VCaP (cell line): ENCODE results near the gene USH2A.
"Not testable (repeated sequence)": the region's sequence is repeated elsewhere in the genome, so short reads cannot be mapped to it uniquely, and the experiment has no call there.

Experiments used
- H3K27ac ChIP-seq: fragments of 450-650 bp; 2 replicates; pipeline ENCODE4 v1.5.1; 2017
- TF ChIP-seq, protein P1 (sequence below): fragments of 450-650 bp; conservative IDR thresholded peaks from 2 replicates; pipeline ENCODE4 v1.5.1; 2017; ENCODE audit warnings: mild to moderate bottlenecking, moderate library complexity

Gene USH2A

GRCh38 chr1:216176970-216177369 lies 246.3 kb downstream of the USH2A start:
- no peak overlapping the region for H3K27ac ChIP-seq
- TF ChIP-seq, protein P1, sequence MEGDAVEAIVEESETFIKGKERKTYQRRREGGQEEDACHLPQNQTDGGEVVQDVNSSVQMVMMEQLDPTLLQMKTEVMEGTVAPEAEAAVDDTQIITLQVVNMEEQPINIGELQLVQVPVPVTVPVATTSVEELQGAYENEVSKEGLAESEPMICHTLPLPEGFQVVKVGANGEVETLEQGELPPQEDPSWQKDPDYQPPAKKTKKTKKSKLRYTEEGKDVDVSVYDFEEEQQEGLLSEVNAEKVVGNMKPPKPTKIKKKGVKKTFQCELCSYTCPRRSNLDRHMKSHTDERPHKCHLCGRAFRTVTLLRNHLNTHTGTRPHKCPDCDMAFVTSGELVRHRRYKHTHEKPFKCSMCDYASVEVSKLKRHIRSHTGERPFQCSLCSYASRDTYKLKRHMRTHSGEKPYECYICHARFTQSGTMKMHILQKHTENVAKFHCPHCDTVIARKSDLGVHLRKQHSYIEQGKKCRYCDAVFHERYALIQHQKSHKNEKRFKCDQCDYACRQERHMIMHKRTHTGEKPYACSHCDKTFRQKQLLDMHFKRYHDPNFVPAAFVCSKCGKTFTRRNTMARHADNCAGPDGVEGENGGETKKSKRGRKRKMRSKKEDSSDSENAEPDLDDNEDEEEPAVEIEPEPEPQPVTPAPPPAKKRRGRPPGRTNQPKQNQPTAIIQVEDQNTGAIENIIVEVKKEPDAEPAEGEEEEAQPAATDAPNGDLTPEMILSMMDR: no peak

DNA sequence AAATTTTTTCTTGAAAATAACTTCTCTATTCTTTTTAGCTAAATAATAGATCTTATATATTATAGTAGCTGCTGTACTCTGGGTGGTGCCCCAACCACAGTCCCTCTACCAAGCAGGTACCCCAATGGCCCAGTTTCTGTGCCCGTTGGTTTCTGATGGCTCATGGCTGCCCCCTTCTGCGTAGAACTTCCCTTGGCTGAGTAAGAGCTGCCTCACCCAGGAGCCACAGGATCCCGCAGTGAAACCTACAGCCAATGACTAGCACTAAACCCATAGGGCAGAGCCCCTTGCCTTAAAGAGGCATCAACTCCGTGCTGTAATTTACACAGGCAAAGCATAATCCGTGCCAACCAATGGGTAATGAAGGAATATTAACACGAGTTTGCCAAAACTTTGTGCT lies 247.5 kb downstream of the USH2A start:
- no peak overlapping the region for H3K27ac ChIP-seq
- TF ChIP-seq, protein P1: no peak

GRCh38 chr1:216173376-216173995 lies 249.8 kb downstream of the USH2A start:
- TF ChIP-seq, protein P1: no peak
- no peak overlapping the region for H3K27ac ChIP-seq

DNA sequence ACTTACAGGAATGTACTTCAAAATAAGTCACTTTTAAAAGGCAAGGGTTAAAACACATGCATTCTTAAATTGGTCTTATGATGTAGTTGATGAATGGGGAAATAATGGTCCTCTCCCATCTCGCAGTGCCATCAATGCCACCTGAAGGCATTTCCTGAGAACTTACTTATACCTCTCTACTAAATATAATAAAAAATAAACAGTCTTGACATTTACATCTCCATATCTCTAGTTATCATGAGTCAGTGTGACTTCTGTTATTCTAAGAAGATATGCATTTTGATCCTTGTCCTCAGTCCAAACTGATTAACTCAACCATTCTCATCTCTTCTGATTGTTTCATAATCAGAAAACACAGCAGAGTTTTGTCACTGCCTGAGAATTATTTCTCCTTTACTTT lies 253.9 kb downstream of the USH2A start:
- TF ChIP-seq, protein P1: no peak
- H3K27ac ChIP-seq: no peak overlapping the region

DNA sequence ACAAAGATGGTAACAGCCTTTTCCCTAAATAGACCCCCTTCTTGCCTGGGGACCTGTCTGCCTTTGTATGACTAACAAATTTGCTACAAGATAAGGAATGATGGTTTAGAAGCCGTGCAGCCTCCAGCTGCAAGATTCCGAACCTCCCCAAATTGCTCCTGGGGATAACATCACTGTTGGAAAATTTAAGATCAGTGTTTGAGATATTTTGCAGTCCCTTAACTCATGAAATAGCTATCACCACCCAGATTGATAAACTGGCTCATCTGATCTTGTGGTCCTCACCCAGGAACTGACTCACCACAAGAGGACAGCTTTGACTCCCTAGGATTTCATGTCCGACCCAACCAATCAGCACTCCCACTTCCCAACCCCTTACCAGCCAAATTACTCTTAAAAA lies 254.7 kb downstream of the USH2A start:
- TF ChIP-seq, protein P1: no peak
- H3K27ac ChIP-seq: no peak overlapping the region

GRCh38 chr1:216154063-216154462 lies 269.2 kb downstream of the USH2A start:
- H3K27ac ChIP-seq: no peak overlapping the region
- TF ChIP-seq, protein P1: no peak

DNA sequence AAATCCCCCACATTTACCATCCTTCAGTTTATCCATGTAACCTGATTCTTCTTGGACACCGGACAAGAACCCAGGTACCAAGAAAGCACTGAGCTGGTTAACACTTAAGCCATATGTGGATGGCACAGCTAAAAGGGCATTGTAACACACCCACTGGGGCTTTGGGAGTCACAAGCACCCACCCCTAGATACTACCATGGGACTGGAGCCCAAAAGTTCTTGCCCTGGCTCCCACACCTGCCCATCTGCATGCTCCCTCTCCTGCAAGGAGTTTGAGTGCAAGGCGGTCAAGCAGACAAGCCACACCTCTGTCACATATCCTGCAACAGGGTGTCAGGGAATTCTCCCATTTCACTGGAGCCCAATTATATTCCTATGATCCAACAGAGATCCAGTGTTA lies 270.1 kb downstream of the USH2A start:
- TF ChIP-seq, protein P1: no peak

GRCh38 chr1:216145451-216146018 lies 277.7 kb downstream of the USH2A start:
- not testable (repeated sequence) for H3K27ac ChIP-seq

More for the DNA sequence above, 270.1 kb downstream of the USH2A start:
- H3K27ac ChIP-seq: no peak overlapping the region
